ENCODE results near the gene AP2S1.
A peak's percentile ranks its signal among the peaks of the same experiment; 100 is the strongest.
"Not testable (repeated sequence)": the region's sequence is repeated elsewhere in the genome, so short reads cannot be mapped to it uniquely, and the experiment has no call there.

The AP2S1 gene

GRCh38 chr19:46850228-46851203, at the start of gene AP2S1:
Gene AP2S1 (minus strand): TSS chr19:46850846. CDS start chr19:46850766, 80 bp downstream.
- peak; percentile 90 for DNase-seq

DNA sequence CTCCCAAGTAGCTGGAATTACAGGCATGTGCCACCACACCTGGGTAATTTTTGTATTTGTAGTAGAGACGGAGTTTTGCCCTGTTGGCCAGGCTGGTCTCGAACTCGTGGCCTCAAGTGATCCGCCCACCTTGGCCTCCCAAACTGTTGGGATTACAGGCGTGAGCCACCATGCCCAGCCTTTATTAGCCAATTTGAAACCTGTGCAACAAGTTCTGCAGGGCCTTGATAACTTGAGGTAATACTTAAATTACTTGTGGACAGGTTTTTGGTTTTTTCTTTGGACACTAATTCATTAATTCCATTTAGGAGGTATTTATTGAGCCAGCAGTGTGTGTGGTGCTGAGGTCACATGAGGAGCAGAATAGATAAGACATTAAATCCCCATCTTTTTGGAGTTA, 49.7 kb upstream of the AP2S1 start:
- no peak for DNase-seq

- DNase-seq: peak; percentile 3
Measured at GRCh38 chr19:46898731-46899130, 48.1 kb upstream of the AP2S1 start.

GRCh38 chr19:46896076-46896794, 45.6 kb upstream of the AP2S1 start:
- no peak for DNase-seq

DNA sequence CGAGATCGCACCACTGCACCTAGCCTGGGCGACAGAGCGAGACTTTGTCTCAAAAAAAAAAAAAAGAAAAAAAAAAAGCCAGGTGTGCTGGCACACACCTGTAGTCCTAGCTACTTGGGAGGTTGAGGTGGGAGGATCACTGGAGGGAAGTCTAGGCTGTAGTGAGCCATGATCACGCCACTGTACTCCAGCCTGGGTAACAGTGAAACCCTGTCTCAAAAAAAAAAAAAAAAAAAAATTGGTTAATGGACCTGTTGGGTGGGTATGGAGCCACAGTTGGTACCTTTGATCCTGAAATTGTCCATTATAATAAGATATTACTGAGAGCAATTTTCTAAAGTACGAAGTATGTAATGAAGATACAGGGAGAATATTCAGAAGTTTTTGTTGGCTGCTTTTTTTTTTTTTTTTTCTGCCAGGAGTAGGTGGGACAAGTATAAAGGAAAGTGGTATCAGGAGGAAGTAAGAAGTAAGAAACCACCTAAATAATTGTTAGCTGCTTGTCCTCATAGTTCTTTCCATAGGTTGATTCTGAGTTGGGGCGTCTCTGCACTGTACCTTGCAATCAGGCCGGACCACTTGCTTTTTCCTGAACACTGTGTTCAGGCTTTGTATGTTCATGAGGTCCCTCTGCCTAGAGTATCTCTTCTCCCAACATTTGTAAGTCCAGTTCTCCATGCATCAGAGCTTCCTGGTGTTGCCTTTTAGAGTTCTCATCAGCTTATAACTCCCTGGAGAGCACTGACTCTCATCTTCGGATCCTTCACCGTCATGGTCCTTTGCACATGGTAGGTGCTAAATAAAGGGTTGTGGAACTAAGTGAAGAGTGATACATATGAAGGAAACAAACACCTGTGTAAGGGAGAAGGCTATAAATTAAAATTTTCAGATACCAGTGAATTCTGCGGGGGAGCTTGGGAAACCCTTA, 41.9 kb upstream of the AP2S1 start:
- DNase-seq: no peak

- peak; percentile 15 for DNase-seq
Measured at GRCh38 chr19:46890423-46891170, 40.0 kb upstream of the AP2S1 start.

DNA sequence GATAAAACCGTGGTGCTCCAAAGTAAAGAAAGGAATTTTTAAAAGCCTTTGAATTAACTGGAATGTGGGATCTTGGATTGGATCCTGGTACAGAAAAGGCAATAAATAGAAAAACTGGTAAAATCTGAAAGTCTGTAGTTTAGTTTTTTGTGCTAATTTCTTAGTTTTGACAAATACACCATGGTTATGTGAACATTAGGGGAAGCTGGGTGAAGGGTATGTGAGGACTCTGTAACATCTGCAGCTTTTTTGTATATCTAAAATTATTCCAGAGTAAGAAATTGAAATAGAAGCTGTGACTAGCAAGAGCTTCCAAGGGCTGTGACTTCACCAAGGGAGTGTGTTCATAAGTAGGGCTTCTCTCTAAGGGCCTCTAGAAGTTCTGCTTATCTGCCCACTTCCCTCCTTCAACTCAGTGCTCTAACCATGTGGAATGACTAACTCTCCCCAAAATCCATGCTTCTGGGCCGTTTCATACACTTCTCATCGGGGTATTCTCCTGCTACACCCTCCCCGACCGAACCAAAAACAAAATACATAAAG, 36.7 kb upstream of the AP2S1 start:
- DNase-seq: no peak

- no peak for DNase-seq
Measured at GRCh38 chr19:46886546-46887239, 36.0 kb upstream of the AP2S1 start.

GRCh38 chr19:46885411-46885810, 34.8 kb upstream of the AP2S1 start:
- no peak for DNase-seq

DNA sequence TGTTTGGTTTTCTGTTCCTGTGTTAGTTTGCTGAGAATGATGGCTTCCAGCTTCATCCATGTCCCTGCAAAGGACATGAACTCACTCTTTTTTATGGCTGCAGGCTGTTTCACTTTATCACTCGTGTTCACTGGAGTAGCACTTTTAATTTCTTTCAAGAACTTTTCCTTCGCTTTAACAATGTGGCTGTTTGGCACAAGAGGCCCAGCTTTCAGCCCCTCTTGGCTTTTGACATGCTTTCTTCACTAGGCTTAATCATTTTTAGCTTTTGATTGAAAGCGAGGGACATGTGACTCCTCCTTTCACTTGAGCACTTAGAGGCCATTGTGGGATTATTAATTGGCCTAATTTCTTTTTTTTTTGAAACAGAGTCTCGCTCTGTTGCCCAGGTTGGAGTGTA, 32.1 kb upstream of the AP2S1 start:
- DNase-seq: not testable (repeated sequence)

GRCh38 chr19:46882034-46882433, 31.4 kb upstream of the AP2S1 start:
- DNase-seq: no peak

- DNase-seq: no peak
Measured at GRCh38 chr19:46881092-46881491, 30.4 kb upstream of the AP2S1 start.

GRCh38 chr19:46880431-46880830, 29.8 kb upstream of the AP2S1 start:
- no peak for DNase-seq

- peak; percentile 21 for DNase-seq
Measured at GRCh38 chr19:46878613-46879375, 28.1 kb upstream of the AP2S1 start.

DNA sequence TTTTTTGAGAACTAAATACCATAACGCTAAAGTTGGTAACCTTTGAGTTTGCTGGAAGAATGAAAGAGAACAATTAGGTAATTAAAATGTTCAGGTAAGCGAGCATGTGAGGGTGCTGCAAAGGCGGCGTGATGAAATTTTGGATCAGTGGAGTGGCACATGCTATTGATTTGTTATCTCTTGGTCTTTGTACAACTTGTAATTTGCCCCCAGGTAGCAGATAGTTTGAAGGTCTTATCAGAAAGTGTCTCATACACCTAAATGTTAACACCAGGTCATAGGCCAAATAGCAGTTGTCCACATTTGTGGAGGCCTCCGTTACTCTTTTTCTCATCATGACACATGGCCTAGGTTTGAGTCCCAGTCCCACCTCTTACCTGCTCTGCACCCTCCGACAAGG, 25.0 kb upstream of the AP2S1 start:
- no peak for DNase-seq

- DNase-seq: no peak
Measured at GRCh38 chr19:46875234-46875633, 24.6 kb upstream of the AP2S1 start.

DNA sequence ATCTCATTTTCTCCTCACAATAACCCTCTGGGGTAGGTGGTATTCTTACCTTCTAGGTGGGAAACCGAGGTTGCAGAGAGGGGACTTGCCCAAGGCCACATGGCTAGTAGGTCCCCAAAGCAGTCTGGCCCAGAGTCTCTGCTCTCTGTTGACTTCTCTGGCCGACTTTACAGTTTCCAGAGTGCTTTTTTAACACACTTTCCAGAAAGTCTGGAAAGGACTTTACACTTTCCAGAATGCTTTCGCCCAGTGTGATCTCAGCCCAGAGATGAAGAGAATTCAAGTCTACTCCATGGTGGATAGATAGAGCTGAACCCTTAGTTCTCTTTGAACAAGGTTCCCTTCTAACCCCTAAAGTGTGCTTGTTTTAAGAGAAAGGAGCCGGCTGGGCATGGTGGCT, 22.3 kb upstream of the AP2S1 start:
- no peak for DNase-seq

GRCh38 chr19:46871173-46871572, 20.5 kb upstream of the AP2S1 start:
- not testable (repeated sequence) for DNase-seq

DNA sequence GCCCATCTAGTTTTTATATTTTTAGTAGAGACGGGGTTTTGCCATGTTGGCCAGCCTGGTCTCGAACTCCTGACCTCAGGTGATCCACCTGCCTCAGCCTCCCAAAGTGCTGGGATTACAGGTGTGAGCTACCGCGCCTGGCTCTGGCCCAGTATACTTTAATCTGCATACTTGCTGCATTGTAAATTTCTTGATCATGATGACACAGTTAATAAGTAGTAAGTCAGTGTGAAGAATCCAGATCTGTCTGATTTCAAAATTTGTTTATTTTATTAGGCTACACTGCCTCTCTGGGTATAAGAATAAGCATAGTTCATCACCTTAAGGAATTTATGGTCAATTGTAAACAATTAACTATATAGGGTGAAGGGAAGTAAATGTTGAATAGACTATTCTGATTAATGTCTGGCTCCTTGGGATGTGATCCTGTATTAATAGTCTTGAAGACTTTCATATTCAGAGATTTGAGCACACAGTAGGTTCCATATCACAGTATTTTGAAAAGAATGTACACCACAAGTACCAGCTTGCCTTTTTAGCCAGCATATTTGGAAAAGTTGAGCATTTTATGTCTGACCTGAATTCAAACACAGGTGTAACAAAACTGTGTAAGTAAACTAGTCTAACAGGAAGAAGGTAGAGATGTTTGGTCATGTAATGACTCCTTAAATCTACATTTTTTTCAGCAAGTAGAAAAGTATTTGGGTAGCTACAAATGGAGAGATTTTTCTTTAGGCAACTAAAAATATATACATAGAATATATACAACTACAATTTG, 17.6 kb upstream of the AP2S1 start:
- no peak for DNase-seq
